CD4-positive, alpha-beta T cell treated with Interleukin-15 for 4 hours (primary cell): Measurements from ENCODE around the gene RABGAP1L.
"Not testable (repeated sequence)": the region's sequence is repeated elsewhere in the genome, so short reads cannot be mapped to it uniquely, and the experiment has no call there.

Source experiments
- DNase-seq: peaks from one replicate; pipeline ENCODE4 v3.0.0-alpha.2; 2020; ENCODE audit warnings: low spot score

The RABGAP1L gene

GRCh38 chr1:174297351-174297750 is 138.0 kb downstream of the RABGAP1L start:
- no peak for DNase-seq

- DNase-seq = no peak
These were observed 142.2 kb downstream of the RABGAP1L start for GRCh38 chr1:174301295-174302077.

GRCh38 chr1:174308604-174309003 is 149.3 kb downstream of the RABGAP1L start:
- DNase-seq = no peak

GRCh38 chr1:174309490-174309889 is 150.2 kb downstream of the RABGAP1L start:
- DNase-seq = no peak

- DNase-seq = no peak
These were observed 155.1 kb downstream of the RABGAP1L start for GRCh38 chr1:174314433-174314832.

- no peak for DNase-seq
These were observed 155.9 kb downstream of the RABGAP1L start for GRCh38 chr1:174315239-174315638.

- DNase-seq = not testable (repeated sequence)
These were observed 161.6 kb downstream of the RABGAP1L start for GRCh38 chr1:174320897-174321296.

GRCh38 chr1:174322202-174322862 is 163.0 kb downstream of the RABGAP1L start:
- no peak for DNase-seq

GRCh38 chr1:174324493-174324892 is 165.2 kb downstream of the RABGAP1L start:
- DNase-seq = no peak

- DNase-seq = no peak
These were observed 165.6 kb downstream of the RABGAP1L start for GRCh38 chr1:174324939-174325338.

- DNase-seq = no peak
These were observed 167.0 kb downstream of the RABGAP1L start for GRCh38 chr1:174326278-174326677.

GRCh38 chr1:174333437-174333836 is 174.1 kb downstream of the RABGAP1L start:
- DNase-seq = no peak

GRCh38 chr1:174337000-174337681 is 177.8 kb downstream of the RABGAP1L start:
- no peak for DNase-seq

- DNase-seq = not testable (repeated sequence)
These were observed 181.1 kb downstream of the RABGAP1L start for GRCh38 chr1:174340404-174340803.

- DNase-seq = no peak
These were observed 184.8 kb downstream of the RABGAP1L start for GRCh38 chr1:174344162-174344561.

GRCh38 chr1:174352117-174352516 is 192.8 kb downstream of the RABGAP1L start:
- no peak for DNase-seq

GRCh38 chr1:174352883-174353608 is 193.7 kb downstream of the RABGAP1L start:
- no peak for DNase-seq

- DNase-seq = no peak
These were observed 199.0 kb downstream of the RABGAP1L start for GRCh38 chr1:174358344-174358743.

- no peak for DNase-seq
These were observed 199.6 kb downstream of the RABGAP1L start for GRCh38 chr1:174358786-174359453.

GRCh38 chr1:174359454-174359805 is 200.1 kb downstream of the RABGAP1L start:
- no peak for DNase-seq

GRCh38 chr1:174364996-174365736 is 205.8 kb downstream of the RABGAP1L start:
- no peak for DNase-seq
